Endometrium (tissue), 2 donors: ENCODE results near the gene GFM2.
A peak's percentile ranks its signal among the peaks of the same experiment; 100 is the strongest.
"Not testable (repeated sequence)": the region's sequence is repeated elsewhere in the genome, so short reads cannot be mapped to it uniquely, and the experiment has no call there.

Source experiments
- FAIRE-seq: peaks from 2 replicates; lab custom pipeline; 2012; peaks lifted over from hg19 to GRCh38; lab: Jason Lieb, UNC
- donor health status: control.
- donor health status: control.

GFM2 gene

GRCh38 chr5:74766849-74767578, at the start of gene GFM2, which contains the start of gene NSA2:
TSS of gene GFM2 (minus strand) at chr5:74767117. CDS start at chr5:74763742, 3,375 bp downstream.
TSS of gene NSA2 (plus strand) at chr5:74767249. CDS start at chr5:74767361, 112 bp downstream.
- peak; percentile 61 for FAIRE-seq

GRCh38 chr5:74810915-74811314, 44.0 kb upstream of the GFM2 start:
- no peak for FAIRE-seq

GRCh38 chr5:74801941-74802340, 35.0 kb upstream of the GFM2 start:
- FAIRE-seq: no peak

- no peak for FAIRE-seq
These were observed 34.3 kb upstream of the GFM2 start for GRCh38 chr5:74801197-74801596.

- FAIRE-seq: no peak
These were observed 32.3 kb upstream of the GFM2 start for GRCh38 chr5:74798977-74799911.

GRCh38 chr5:74791669-74792068, 24.8 kb upstream of the GFM2 start:
- FAIRE-seq: not testable (repeated sequence)

- FAIRE-seq: no peak
These were observed 20.5 kb upstream of the GFM2 start for GRCh38 chr5:74787424-74787823.

- no peak for FAIRE-seq
These were observed 19.9 kb upstream of the GFM2 start for GRCh38 chr5:74786851-74787250.

- FAIRE-seq: no peak
These were observed 11.7 kb upstream of the GFM2 start for GRCh38 chr5:74778609-74779008.

GRCh38 chr5:74772359-74772758, 5.4 kb upstream of the GFM2 start:
- FAIRE-seq: no peak

GRCh38 chr5:74767579-74767913, 629 bp upstream of the GFM2 start:
- no peak for FAIRE-seq

GRCh38 chr5:74766418-74766848, 484 bp downstream of the GFM2 start:
- FAIRE-seq: no peak

- FAIRE-seq: no peak
These were observed 988 bp downstream of the GFM2 start for GRCh38 chr5:74765929-74766328.

GRCh38 chr5:74765201-74765600, 1.7 kb downstream of the GFM2 start:
- no peak for FAIRE-seq

- FAIRE-seq: no peak
These were observed 3.4 kb downstream of the GFM2 start for GRCh38 chr5:74763504-74763903.

- no peak for FAIRE-seq
These were observed 4.3 kb downstream of the GFM2 start for GRCh38 chr5:74762599-74762998.

- no peak for FAIRE-seq
These were observed 5.7 kb downstream of the GFM2 start for GRCh38 chr5:74761241-74761640.

GRCh38 chr5:74748742-74749141, 18.2 kb downstream of the GFM2 start:
- not testable (repeated sequence) for FAIRE-seq

- FAIRE-seq: no peak
These were observed 28.5 kb downstream of the GFM2 start for GRCh38 chr5:74738406-74738805.

GRCh38 chr5:74736759-74737158, 30.2 kb downstream of the GFM2 start:
- no peak for FAIRE-seq

GRCh38 chr5:74725331-74725730, 41.6 kb downstream of the GFM2 start:
- FAIRE-seq: no peak

- no peak for FAIRE-seq
These were observed 44.6 kb downstream of the GFM2 start for GRCh38 chr5:74722271-74722670.

GRCh38 chr5:74717596-74717995, 49.3 kb downstream of the GFM2 start:
- no peak for FAIRE-seq
